Body of pancreas (tissue), 4 donors: Measurements from ENCODE around the gene NOL7. TPM values are rescaled to one million over a fixed set of nuclear protein-coding genes. Genes with fewer than 3 reads are reported as not detected.

ENCODE experiments used
- ATAC-seq: fragments of 150-250 bp; one replicate; pipeline ENCODE4 v1.9.1; 2016
- DNase-seq, 4 donors: peaks; one replicate each; pipeline ENCODE4 v3.0.0-alpha.2; 2019
- H3K27ac ChIP-seq, 4 donors: fragments of 200-600 bp; sonication (generic); 1 replicate in 3 of 4; 2 replicates in 1 of 4; pipeline versions ENCODE4 v1.5.1 to v1.6.1; 2016 to 2019; ENCODE audit warnings: mild to moderate bottlenecking in 1 of 4, mixed read lengths in 1 of 4, moderate library complexity in 1 of 4
- H3K27me3 ChIP-seq, 2 donors: fragments of 200-600 bp; sonication (generic); one replicate each; pipeline ENCODE4 v1.6.0; 2016; ENCODE audit warnings: mild to moderate bottlenecking in 1 of 2
- H3K36me3 ChIP-seq, 2 donors: fragments of 200-600 bp; sonication (generic); replicated peaks in 1 of 2; 2 replicates each; pipeline ENCODE4 v1.5.1; 2016; ENCODE audit warnings: low read depth in 2 of 2; ENCODE audit not compliant: insufficient read depth in 1 of 2
- H3K4me1 ChIP-seq: fragments of 200-600 bp; sonication (generic); one replicate; pipeline ENCODE4 v1.6.0; 2016
- H3K4me3 ChIP-seq, 2 donors: fragments of 200-600 bp; sonication (generic); 1 replicate in 1 of 2; 2 replicates in 1 of 2; pipeline ENCODE4 v1.5.1; 2016 to 2019
- H3K9me3 ChIP-seq, 3 donors: fragments of 200-600 bp; sonication (generic); 1 replicate in 2 of 3; 2 replicates in 1 of 3; pipeline ENCODE4 v1.5.1; 2016
- POLR2A ChIP-seq, 3 donors: fragments of 450-650 bp; IDR thresholded peaks; one replicate each; pipeline ENCODE4 v1.6.1; 2016; ENCODE audit warnings: antibody characterized with exemption in 3 of 3, mild to moderate bottlenecking in 2 of 3
- WGBS, 2 donors: methylation state at CpG; one replicate each; pipeline ENCODE4 v1.1.5; 2017; 5-methylcytosine and 5-hydroxymethylcytosine counted together
- intact Hi-C: fragments of 100-400 bp; cut with DNase I; formaldehyde crosslinking; loops from one replicate; pipeline ENCODE4 v1.15.1; 2023
- total RNA-seq, 2 donors: library from RNA; depleted of rRNA; stranded (reverse); fragments of >200 nt; gene quantifications; one replicate each; pipeline ENCODE4 v1.1.0, GENCODE V29; 2016
- TF ChIP-seq, protein P1 (sequence below), 7 experiments: fragments of 450-650 bp in 4 of 7; fragments of 200-600 bp in 3 of 7; sonication (generic) in 3 of 7; IDR thresholded peaks; one replicate each; pipeline ENCODE4 v1.5.1; 2016 to 2019; ENCODE audit warnings: antibody characterized with exemption in 7 of 7

NOL7 gene
- total RNA-seq, 2 donors from 2014 or later, result 52.1 to 164 TPM

- Histone ChIP-seq H3K9me3 (no peaks in the 10 kb centered on the region), H3K27ac (peak overlapping the region; percentile 86 to 94 (median 91)), H3K36me3 (peaks cover 0 to 11% of the 10 kb centered on the region in 2 donors), H3K4me1 (peaks cover 36% of the 10 kb centered on the region), H3K4me3 (peak overlapping the region; percentile 47 to 82), H3K27me3 (no peaks in the 10 kb centered on the region)
- DNase-seq (peak; percentile 58 to 72 (median 65)), ATAC-seq (peak; percentile 41)
- TF ChIP-seq POLR2A (IDR thresholded peaks at IDR 0.05), result no peak
- TF ChIP-seq, protein P1, sequence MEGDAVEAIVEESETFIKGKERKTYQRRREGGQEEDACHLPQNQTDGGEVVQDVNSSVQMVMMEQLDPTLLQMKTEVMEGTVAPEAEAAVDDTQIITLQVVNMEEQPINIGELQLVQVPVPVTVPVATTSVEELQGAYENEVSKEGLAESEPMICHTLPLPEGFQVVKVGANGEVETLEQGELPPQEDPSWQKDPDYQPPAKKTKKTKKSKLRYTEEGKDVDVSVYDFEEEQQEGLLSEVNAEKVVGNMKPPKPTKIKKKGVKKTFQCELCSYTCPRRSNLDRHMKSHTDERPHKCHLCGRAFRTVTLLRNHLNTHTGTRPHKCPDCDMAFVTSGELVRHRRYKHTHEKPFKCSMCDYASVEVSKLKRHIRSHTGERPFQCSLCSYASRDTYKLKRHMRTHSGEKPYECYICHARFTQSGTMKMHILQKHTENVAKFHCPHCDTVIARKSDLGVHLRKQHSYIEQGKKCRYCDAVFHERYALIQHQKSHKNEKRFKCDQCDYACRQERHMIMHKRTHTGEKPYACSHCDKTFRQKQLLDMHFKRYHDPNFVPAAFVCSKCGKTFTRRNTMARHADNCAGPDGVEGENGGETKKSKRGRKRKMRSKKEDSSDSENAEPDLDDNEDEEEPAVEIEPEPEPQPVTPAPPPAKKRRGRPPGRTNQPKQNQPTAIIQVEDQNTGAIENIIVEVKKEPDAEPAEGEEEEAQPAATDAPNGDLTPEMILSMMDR (IDR thresholded peaks at IDR 0.05), result no peak
- WGBS, 2 donors, result 3 to 4% methylated on average over 27 to 38 of the region's 38 CpGs
- intact Hi-C loops, result loop anchor here (10.0 kb wide), 1 partner anchor 100 kb away; the partner anchor contains the start of gene RANBP9
These were observed 809 bp upstream of the NOL7 start for GRCh38 chr6:13614126-13614925.

DNA sequence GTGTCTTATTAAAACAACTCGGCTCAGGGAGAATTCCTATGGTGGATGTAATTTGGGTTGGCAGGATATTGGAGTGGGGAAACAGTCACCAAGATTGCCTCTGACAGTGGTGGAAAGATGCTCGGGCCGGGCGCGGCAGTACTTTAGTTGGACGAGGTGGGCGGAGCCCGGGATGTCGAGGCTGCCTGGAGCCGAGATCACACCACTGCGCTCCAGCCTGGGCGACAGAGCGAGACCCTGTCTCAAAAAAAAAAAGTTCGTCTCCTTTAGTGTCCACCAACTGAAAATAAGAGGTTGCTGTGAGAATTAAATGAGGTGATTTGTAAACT lies 621 bp downstream of the NOL7 start:
- TF ChIP-seq, protein P1 (IDR thresholded peaks at IDR 0.05), result no peak
- TF ChIP-seq POLR2A (IDR thresholded peaks at IDR 0.05), result no peak
- Histone ChIP-seq H3K36me3 (peaks cover 10 to 25% of the 10 kb centered on the region in 2 donors), H3K27me3 (no peaks in the 10 kb centered on the region), H3K9me3 (no peaks in the 10 kb centered on the region), H3K4me3 (peak overlapping the region; percentile 75 to 82), H3K4me1 (peaks cover 36% of the 10 kb centered on the region), H3K27ac (peak overlapping the region; percentile 86 to 94 (median 91))
- intact Hi-C loops, result loop anchor here (10.0 kb wide), 1 partner anchor 99 kb away; the partner anchor contains the start of gene RANBP9
- peak; percentile 38 to 57 (median 47) for DNase-seq
- ATAC-seq, result no peak
- whole genome bisulfite sequencing, 2 donors, result 0 to 1% methylated on average over 14 of the region's 14 CpGs

- ATAC-seq (no peak), DNase-seq (no peak)
- H3K4me1 ChIP-seq, result peaks cover 36% of the 10 kb centered on the region
- H3K27me3 ChIP-seq, result no peaks in the 10 kb centered on the region
- no peak overlapping the region for H3K27ac ChIP-seq
- intact Hi-C loops, result loop anchor here (10.0 kb wide), 1 partner anchor 98 kb away; the partner anchor contains the start of gene RANBP9
- no peaks in the 10 kb centered on the region for H3K9me3 ChIP-seq
- TF ChIP-seq POLR2A (IDR thresholded peaks at IDR 0.05), result no peak
- peaks cover 23 to 28% of the 10 kb centered on the region in 2 donors for H3K36me3 ChIP-seq
- H3K4me3 ChIP-seq, result no peak overlapping the region
- 68 to 80% methylated on average over 2 of the region's 2 CpGs for WGBS, 2 donors
These were observed 1.9 kb downstream of the NOL7 start for GRCh38 chr6:13617066-13617465.

- intact Hi-C loops, result no loop called here
- Histone ChIP-seq H3K9me3 (no peaks in the 10 kb centered on the region), H3K27me3 (no peaks in the 10 kb centered on the region), H3K4me3 (no peak overlapping the region), H3K27ac (no peak overlapping the region), H3K36me3 (peaks cover 23 to 25% of the 10 kb centered on the region in 2 donors), H3K4me1 (no peaks in the 10 kb centered on the region)
- peak in 2 of 4 donors; percentile 9 to 35 for DNase-seq
- WGBS, 2 donors, result 72 to 73% methylated on average over 4 of the region's 4 CpGs
- no peak for TF ChIP-seq POLR2A (IDR thresholded peaks at IDR 0.05)
- TF ChIP-seq, protein P1 (IDR thresholded peaks at IDR 0.05), result peak in 6 of 7 experiments; percentile 23 to 37 (median 30)
- ATAC-seq, result peak; percentile 59
These were observed 9.7 kb downstream of the NOL7 start for GRCh38 chr6:13624871-13625288.

DNA sequence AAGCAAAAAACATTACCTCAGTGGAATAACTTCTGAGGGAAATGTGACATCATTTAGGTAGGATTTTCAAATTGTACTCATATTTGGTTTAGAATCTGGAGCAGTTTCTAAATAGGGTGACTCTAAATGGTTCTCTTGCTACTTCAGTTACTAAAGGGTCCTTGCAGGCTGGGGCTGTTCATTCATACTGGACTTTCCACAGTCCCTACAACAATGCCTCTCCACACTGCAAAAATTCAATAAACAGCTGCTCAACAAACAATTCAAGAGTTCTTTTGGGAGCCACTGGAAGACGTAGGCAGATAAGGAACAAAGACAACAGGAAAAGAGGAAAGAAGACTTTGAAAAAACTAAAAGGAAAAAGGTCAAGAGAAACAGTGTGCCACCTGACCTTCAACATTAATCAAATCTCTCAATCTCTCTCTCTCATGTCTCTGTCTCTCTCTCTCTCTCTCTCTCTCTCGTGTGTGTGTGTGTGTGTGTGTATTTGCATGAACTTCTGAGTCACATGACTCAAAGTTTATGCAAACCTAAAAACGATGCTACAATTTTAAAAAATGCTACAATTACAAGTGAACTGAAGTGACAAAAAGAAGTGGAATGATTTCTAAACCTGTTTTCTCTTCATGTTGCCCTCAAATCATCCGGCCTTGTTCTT lies 14.5 kb downstream of the NOL7 start:
- intact Hi-C loops, result no loop called here
- H3K27ac ChIP-seq, result no peak overlapping the region
- H3K36me3 ChIP-seq, result peaks cover 0 to 11% of the 10 kb centered on the region in 2 donors
- H3K4me1 ChIP-seq, result peaks cover 8% of the 10 kb centered on the region
- no peak overlapping the region for H3K4me3 ChIP-seq
- DNase-seq (no peak), ATAC-seq (no peak)
- TF ChIP-seq POLR2A (IDR thresholded peaks at IDR 0.05), result no peak
- no peaks in the 10 kb centered on the region for H3K27me3 ChIP-seq
- WGBS, 2 donors, result 56 to 60% methylated on average over 4 of the region's 4 CpGs
- no peaks in the 10 kb centered on the region for H3K9me3 ChIP-seq
